Prostate gland (tissue), 2 donors: ENCODE data around the gene LIN37.

Experiments
- POLR2A ChIP-seq: fragments of 450-650 bp; IDR thresholded peaks from one replicate; pipeline ENCODE4 v1.6.1; 2016; ENCODE audit warnings: antibody characterized with exemption, mild to moderate bottlenecking
- TF ChIP-seq, protein P1 (sequence below), 4 experiments: fragments of 200-600 bp in 2 of 4; fragments of 450-650 bp in 2 of 4; sonication (generic) in 2 of 4; IDR thresholded peaks; 1 replicate in 3 of 4; 2 replicates in 1 of 4; pipeline ENCODE4 v1.5.1; 2016 to 2019; ENCODE audit warnings: antibody characterized with exemption in 4 of 4, mild to moderate bottlenecking in 2 of 4, moderate library complexity in 2 of 4

DNA sequence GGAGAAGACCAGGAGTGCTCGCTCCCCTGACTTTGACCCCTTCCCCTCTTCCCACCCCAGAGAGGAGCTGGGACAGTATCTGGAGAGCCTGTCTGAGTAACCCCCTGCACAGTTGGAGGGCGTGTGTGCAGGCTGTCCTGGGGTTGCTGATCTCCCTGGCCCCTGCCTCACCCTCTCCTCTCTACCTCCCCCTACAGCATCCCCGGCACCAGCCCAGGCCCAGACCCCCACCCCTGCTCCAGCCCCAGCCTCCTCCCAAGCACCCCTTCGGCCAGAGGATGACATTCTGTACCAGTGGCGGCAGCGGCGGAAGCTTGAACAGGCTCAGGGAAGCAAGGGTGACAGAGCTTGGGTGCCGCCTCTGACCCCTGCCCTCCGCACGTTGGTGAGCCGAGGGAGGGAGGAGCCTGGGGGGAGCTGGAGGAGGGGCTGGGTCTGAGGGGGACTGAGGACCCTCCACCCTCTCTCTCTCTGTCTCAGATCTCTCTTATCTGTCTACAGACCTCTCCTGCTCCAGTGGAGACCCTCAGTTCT lies 18.3 kb downstream of the LIN37 start:
- no peak for TF ChIP-seq POLR2A
- TF ChIP-seq, protein P1, sequence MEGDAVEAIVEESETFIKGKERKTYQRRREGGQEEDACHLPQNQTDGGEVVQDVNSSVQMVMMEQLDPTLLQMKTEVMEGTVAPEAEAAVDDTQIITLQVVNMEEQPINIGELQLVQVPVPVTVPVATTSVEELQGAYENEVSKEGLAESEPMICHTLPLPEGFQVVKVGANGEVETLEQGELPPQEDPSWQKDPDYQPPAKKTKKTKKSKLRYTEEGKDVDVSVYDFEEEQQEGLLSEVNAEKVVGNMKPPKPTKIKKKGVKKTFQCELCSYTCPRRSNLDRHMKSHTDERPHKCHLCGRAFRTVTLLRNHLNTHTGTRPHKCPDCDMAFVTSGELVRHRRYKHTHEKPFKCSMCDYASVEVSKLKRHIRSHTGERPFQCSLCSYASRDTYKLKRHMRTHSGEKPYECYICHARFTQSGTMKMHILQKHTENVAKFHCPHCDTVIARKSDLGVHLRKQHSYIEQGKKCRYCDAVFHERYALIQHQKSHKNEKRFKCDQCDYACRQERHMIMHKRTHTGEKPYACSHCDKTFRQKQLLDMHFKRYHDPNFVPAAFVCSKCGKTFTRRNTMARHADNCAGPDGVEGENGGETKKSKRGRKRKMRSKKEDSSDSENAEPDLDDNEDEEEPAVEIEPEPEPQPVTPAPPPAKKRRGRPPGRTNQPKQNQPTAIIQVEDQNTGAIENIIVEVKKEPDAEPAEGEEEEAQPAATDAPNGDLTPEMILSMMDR (IDR thresholded peaks at IDR 0.05), result no peak
